Epithelial cell of proximal tubule (primary cell): ENCODE results near the gene PPP1R36. TPM values are rescaled to one million over a fixed set of nuclear protein-coding genes. Genes with fewer than 3 reads are reported as not detected.
"Not testable (repeated sequence)": the region's sequence is repeated elsewhere in the genome, so short reads cannot be mapped to it uniquely, and the experiment has no call there.

Experiments
- DNase-seq: peaks from one replicate; pipeline ENCODE4 v3.0.0-alpha.2; 2011; ENCODE audit warnings: low read depth
- H3K4me3 ChIP-seq: 2 replicates; pipeline ENCODE4 v1.5.1; 2011; ENCODE audit warnings: low read depth, mild to moderate bottlenecking, low read length
- total RNA-seq: library from RNA; depleted of rRNA; stranded (reverse); fragments of >200 nt; gene quantifications from 2 replicates; pipeline ENCODE4 v1.2.3, GENCODE V29; 2015
- TF ChIP-seq, protein P1 (sequence below): conservative IDR thresholded peaks from 2 replicates; pipeline ENCODE4 v1.5.1; 2012; ENCODE audit warnings: low read depth, mild to moderate bottlenecking, low read length

Gene PPP1R36
- total RNA-seq, 1 donor from 2014 or later = 0.12 TPM

DNA sequence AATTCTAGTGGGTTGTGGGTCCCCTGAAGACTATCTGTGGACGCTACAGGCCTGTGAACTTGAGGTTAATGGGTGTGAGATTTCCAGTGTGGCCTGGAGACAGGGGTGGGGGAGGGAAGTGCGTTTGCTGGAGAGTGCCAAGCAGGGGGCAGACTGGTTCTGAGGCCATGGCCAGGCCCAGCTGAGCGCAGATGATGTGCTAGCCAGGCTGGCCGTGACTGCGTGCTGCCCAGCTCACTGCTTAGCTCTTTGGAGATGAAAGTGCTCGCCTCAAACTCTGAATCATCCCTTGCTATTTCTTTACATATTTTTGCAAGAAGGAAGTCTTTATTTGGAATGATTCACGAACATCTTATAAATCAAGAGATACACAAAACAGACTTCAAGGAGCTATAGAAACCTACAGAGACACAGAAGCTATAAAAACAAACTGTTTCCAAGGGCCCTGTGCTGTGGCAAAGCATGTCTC, 79.2 kb downstream of the PPP1R36 start:
- DNase-seq = no peak
- TF ChIP-seq, protein P1, sequence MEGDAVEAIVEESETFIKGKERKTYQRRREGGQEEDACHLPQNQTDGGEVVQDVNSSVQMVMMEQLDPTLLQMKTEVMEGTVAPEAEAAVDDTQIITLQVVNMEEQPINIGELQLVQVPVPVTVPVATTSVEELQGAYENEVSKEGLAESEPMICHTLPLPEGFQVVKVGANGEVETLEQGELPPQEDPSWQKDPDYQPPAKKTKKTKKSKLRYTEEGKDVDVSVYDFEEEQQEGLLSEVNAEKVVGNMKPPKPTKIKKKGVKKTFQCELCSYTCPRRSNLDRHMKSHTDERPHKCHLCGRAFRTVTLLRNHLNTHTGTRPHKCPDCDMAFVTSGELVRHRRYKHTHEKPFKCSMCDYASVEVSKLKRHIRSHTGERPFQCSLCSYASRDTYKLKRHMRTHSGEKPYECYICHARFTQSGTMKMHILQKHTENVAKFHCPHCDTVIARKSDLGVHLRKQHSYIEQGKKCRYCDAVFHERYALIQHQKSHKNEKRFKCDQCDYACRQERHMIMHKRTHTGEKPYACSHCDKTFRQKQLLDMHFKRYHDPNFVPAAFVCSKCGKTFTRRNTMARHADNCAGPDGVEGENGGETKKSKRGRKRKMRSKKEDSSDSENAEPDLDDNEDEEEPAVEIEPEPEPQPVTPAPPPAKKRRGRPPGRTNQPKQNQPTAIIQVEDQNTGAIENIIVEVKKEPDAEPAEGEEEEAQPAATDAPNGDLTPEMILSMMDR = no peak
- no peak overlapping the region for H3K4me3 ChIP-seq

DNA sequence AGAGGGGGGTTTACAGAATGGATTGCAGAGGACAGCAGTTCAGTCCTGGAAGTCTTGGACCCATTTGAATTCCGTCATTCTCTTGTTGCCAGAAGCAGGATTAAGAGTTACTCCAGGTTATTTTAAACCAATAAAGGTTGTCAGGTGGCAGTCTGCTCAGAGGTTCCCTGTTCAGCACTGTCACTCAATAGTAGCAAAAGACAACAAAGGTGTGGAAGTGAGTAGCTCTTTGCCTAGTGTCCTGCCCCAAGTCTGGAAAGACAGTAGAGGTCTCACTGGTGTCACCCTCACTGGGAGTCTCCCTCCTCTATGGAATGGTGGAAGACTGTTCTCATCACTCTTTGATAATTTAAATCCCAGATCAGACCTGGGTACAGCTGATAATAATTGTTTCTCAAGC, 81.0 kb downstream of the PPP1R36 start:
- TF ChIP-seq, protein P1 = no peak
- no peak overlapping the region for H3K4me3 ChIP-seq
- DNase-seq = no peak

DNA sequence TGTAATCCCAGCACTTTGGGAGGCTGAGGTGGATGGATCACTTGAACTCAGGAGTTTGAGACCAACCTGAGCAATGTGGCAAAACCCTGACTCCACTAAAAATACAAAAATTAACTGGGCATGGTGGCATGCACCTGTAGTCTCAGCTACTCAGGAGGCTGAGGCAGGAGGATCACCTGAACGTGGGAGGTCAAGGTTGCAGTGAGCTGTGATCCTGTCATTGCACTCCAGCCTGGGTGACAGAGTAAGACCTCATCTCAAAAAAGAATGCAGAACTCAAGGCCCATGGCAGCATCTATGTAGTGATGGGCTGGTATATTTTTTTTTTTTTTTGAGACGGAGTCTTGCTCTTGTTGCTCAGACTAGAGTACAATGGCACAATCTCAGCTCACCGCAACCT, 81.5 kb downstream of the PPP1R36 start:
- H3K4me3 ChIP-seq = not testable (repeated sequence)

DNA sequence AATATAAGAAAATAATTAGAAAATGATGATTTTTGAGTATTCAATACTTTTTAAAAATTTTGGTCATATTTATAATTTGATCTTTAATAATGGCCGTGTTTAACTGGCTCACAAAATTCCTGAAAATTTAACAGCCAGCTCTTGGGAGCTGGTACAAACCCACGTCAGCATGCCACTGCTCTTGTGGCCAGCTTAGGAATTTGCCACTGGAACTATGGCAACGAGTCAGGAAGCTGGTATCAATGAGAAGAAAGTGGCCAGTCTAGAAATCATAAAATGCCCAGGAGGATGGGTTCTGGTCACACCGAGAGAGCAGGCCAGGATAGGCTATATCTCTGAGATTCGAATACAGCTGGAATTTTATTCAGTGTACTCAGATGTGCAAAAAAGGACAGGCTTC, 82.3 kb downstream of the PPP1R36 start:
- H3K4me3 ChIP-seq = no peak overlapping the region
- no peak for DNase-seq
- TF ChIP-seq, protein P1 = no peak

More for the DNA sequence above, 81.5 kb downstream of the PPP1R36 start:
- not testable (repeated sequence) for DNase-seq

DNA sequence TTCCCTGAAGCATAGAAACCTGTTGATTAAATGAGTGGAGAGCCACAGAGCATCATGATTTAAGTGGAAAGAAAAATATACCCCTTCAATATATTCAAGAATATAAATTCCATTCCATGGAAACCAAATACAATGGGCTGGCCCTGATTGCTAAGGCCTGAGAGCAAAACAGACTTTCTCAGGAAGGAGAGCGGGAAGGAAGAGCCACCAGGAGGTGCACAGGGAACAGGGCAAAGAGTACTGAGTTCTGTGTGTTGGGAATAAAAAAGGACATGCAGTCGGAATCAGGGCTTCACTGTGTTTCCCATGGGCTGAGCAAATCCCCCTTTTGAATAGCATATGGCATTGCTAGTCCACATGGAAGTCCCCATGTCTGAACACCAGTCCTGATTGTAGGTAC, 84.8 kb downstream of the PPP1R36 start:
- no peak overlapping the region for H3K4me3 ChIP-seq
- DNase-seq = no peak
- TF ChIP-seq, protein P1 = no peak

DNA sequence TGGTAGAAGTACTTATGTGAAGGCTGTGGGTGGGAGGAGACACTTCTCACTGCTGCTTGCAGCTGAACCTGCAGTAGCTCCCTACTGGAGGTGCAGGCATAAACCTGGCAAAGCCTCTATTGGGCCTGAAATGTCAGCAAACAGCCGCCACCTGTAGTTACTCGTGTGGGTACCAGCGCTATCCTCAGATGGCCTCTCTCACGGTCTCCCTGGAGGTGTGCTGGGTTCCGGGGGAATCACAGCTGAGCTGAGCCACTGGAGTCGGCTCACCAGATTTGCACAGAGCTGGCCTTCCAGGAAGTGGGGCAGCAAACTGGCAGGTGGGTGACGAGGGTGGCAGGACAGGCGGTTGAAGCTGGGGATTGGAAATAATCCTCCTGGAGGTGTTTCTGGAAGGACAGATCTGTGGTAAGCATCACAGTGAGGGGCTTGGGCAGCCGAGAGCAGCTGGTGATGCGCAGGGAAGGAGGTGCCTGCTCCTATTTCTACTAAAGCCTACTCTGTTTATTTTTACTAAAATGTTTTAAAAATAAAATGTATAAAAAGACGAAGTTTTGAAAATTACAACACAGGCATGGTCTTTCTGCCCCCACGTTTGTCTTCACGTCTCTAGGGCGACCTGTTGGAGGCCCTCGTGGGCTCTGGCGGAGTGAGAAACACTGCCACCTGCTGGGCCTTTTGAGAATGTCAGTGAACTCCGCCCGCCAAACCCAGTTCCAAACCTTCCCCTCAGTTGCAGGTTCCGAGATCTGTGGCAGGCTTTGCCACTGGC, 86.6 kb downstream of the PPP1R36 start:
- H3K4me3 ChIP-seq = no peak overlapping the region
- DNase-seq = no peak
- TF ChIP-seq, protein P1 = peak; percentile 82

DNA sequence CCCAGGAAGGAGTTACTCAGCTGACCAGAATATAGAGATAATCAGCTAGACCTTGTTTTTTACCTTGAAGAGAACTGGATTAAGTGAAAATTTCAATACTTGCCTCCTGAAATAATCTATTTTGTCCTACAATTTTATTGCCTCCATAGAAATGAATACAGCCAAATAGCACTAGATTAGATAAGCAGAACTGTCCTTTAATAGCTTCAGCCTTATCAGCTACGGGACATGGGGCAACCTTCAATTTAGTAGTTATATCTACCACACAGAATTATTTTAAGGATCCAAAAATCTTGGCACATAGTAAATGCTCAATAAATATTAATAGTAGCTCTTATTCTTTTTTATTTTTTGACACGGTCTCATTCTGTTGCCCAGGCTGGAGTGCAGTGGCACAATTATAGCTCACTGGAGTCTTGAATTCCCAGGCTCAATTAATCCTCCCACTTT, 87.2 kb downstream of the PPP1R36 start:
- no peak for DNase-seq
- TF ChIP-seq, protein P1 = no peak
- no peak overlapping the region for H3K4me3 ChIP-seq
